CD14-positive monocyte (primary cell): Measurements from ENCODE around the gene TMEM82. TPM values are rescaled to one million over a fixed set of nuclear protein-coding genes. Genes with fewer than 3 reads are reported as not detected.

ENCODE experiments used
- DNase-seq, 3 donors: peaks; one replicate each; pipeline ENCODE4 v3.0.0-alpha.2; 2011 to 2022
- H2AFZ ChIP-seq: 2 replicates; pipeline ENCODE4 v1.6.0; 2012; ENCODE audit warnings: mild to moderate bottlenecking, low read depth, low read length, inconsistent platforms; ENCODE audit not compliant: insufficient read depth, poor library complexity, severe bottlenecking
- H3K27ac ChIP-seq, 2 donors: 1 replicate in 1 of 2; 2 replicates in 1 of 2; pipeline ENCODE4 v1.5.1; 2012 to 2013; ENCODE audit warnings: low read length in 2 of 2, control low read depth in 1 of 2, inconsistent platforms in 1 of 2, low read depth in 1 of 2, mild to moderate bottlenecking in 1 of 2
- H3K27me3 ChIP-seq, 2 donors: one replicate each; pipeline versions ENCODE4 v1.6.0 to v1.6.1; 2011 to 2013; ENCODE audit warnings: low read length in 2 of 2; ENCODE audit not compliant: control insufficient read depth in 2 of 2, insufficient read depth in 2 of 2
- H3K36me3 ChIP-seq, 2 donors: replicated peaks in 1 of 2; 1 replicate in 1 of 2; 2 replicates in 1 of 2; pipeline versions ENCODE4 v1.5.1 to v1.6.1; 2012 to 2013; ENCODE audit warnings: low read length in 2 of 2, control low read depth in 1 of 2, inconsistent platforms in 1 of 2, mild to moderate bottlenecking in 1 of 2; ENCODE audit not compliant: insufficient read depth in 2 of 2, control insufficient read depth in 1 of 2
- H3K4me1 ChIP-seq, 2 donors: 1 replicate in 1 of 2; 2 replicates in 1 of 2; pipeline versions ENCODE4 v1.5.1 to v1.6.1; 2012 to 2013; ENCODE audit warnings: low read length in 2 of 2, control low read depth in 1 of 2, inconsistent platforms in 1 of 2, mild to moderate bottlenecking in 1 of 2, moderate library complexity in 1 of 2; ENCODE audit not compliant: insufficient read depth in 2 of 2, control insufficient read depth in 1 of 2
- H3K4me2 ChIP-seq: replicated peaks from 2 replicates; pipeline ENCODE3; 2012; ENCODE audit warnings: low read length, moderate library complexity, mild to moderate bottlenecking; ENCODE audit not compliant: poor library complexity, severe bottlenecking; ENCODE audit errors: extremely low read depth
- H3K4me3 ChIP-seq, 3 experiments: fragments of 200-600 bp in 1 of 3; sonication (generic) in 1 of 3; replicated peaks in 1 of 3; 1 replicate in 2 of 3; 2 replicates in 1 of 3; pipeline ENCODE4 v1.5.1; 2011 to 2013; ENCODE audit warnings: low read length in 3 of 3, mild to moderate bottlenecking in 3 of 3, control low read depth in 2 of 3, low read depth in 2 of 3, inconsistent platforms in 1 of 3, moderate library complexity in 1 of 3
- H3K79me2 ChIP-seq: 2 replicates; pipeline ENCODE4 v1.6.0; 2012; ENCODE audit warnings: mild to moderate bottlenecking, control low read depth, inconsistent platforms, low read length, moderate library complexity; ENCODE audit not compliant: insufficient read depth
- H3K9ac ChIP-seq: 2 replicates; pipeline ENCODE4 v1.6.0; 2017; ENCODE audit warnings: low read length, mild to moderate bottlenecking; ENCODE audit not compliant: insufficient read depth, poor library complexity, severe bottlenecking
- H3K9me3 ChIP-seq, 2 donors: replicated peaks in 1 of 2; 1 replicate in 1 of 2; 2 replicates in 1 of 2; pipeline versions ENCODE4 v1.5.1 to v1.6.1; 2012 to 2013; ENCODE audit warnings: low read length in 2 of 2, control low read depth in 1 of 2; ENCODE audit not compliant: control insufficient read depth in 1 of 2, insufficient read depth in 1 of 2
- H4K20me1 ChIP-seq: 2 replicates; pipeline ENCODE4 v1.6.0; 2012; ENCODE audit warnings: mild to moderate bottlenecking, low read length, control low read depth, moderate library complexity; ENCODE audit not compliant: insufficient read depth
- H3K27ac Mint-ChIP-seq, 7 donors: one replicate each; pipeline ENCODE4 v1.8.0; 2020; ENCODE audit warnings: mild to moderate bottlenecking in 7 of 7, mixed read lengths in 7 of 7, moderate library complexity in 6 of 7, inconsistent platforms in 2 of 7
- H3K27me3 Mint-ChIP-seq, 3 donors: one replicate each; pipeline ENCODE4 v1.8.0; 2021 to 2022; ENCODE audit warnings: low read depth in 3 of 3, mild to moderate bottlenecking in 3 of 3, mixed read lengths in 3 of 3, moderate library complexity in 3 of 3, inconsistent platforms in 1 of 3
- H3K36me3 Mint-ChIP-seq, 2 donors: one replicate each; pipeline ENCODE4 v1.8.0; 2020; ENCODE audit warnings: mixed read lengths in 2 of 2, inconsistent platforms in 1 of 2, mild to moderate bottlenecking in 1 of 2
- H3K4me1 Mint-ChIP-seq: one replicate; pipeline ENCODE4 v1.8.0; 2020; ENCODE audit warnings: mild to moderate bottlenecking, mixed read lengths
- H3K4me3 Mint-ChIP-seq, 2 donors: one replicate each; pipeline ENCODE4 v1.8.0; 2020; ENCODE audit warnings: mild to moderate bottlenecking in 2 of 2, mixed read lengths in 2 of 2, moderate library complexity in 1 of 2
- H3K9me3 Mint-ChIP-seq, 7 donors: one replicate each; pipeline ENCODE4 v1.8.0; 2020 to 2022; ENCODE audit warnings: mixed read lengths in 7 of 7, mild to moderate bottlenecking in 6 of 7, moderate library complexity in 6 of 7, inconsistent platforms in 2 of 7
- CTCF ChIP-seq: fragments of 200-600 bp; IDR thresholded peaks from one replicate; pipeline ENCODE4 v1.8.0; 2022; ENCODE audit warnings: antibody characterized with exemption, mild to moderate bottlenecking
- WGBS: methylation state at CpG from one replicate; pipeline ENCODE4 v1.1.5; 2013; ENCODE audit warnings: missing lambda C conversion rate; ENCODE audit not compliant: insufficient coverage; 5-methylcytosine and 5-hydroxymethylcytosine counted together
- intact Hi-C, 2 donors: fragments of 100-400 bp; cut with micrococcal nuclease; formaldehyde crosslinking; loops; one replicate each; pipeline versions ENCODE4 v1.15.0 to v1.15.1; 2023
- polyA plus RNA-seq, 3 donors: library from polyadenylated mRNA; depleted of rRNA in 1 of 3; unstranded in 2 of 3; stranded (reverse) in 1 of 3; fragments of 300-500 nt in 2 of 3; fragments of >200 nt in 1 of 3; fragmentation: Illumina TruSeq in 2 of 3; gene quantifications; 1 replicate in 2 of 3; 2 replicates in 1 of 3; pipeline ENCODE4 v1.2.3, GENCODE V29; 2012 to 2021

TMEM82 gene
- polyA plus RNA-seq, 3 donors: not detected

GRCh38 chr1:15722411-15722810, 19.9 kb upstream of the TMEM82 start:
- Mint-ChIP-seq H3K27ac (peak overlapping the region in 1 of 7 donors; percentile 81), H3K36me3 (peaks cover 77 to 100% of the 10 kb centered on the region in 2 donors), H3K4me1 (no peaks in the 10 kb centered on the region), H3K4me3 (no peak overlapping the region), H3K27me3 (peaks cover 0 to 2% (median 0%) of the 10 kb centered on the region in 3 donors), H3K9me3 (no peaks in the 10 kb centered on the region)
- H3K79me2 ChIP-seq: no peaks in the 10 kb centered on the region
- DNase-seq: no peak
- H3K27ac ChIP-seq: no peak overlapping the region
- no peaks in the 10 kb centered on the region for H3K4me1 ChIP-seq
- H4K20me1 ChIP-seq: peaks cover 42% of the 10 kb centered on the region
- 100% methylated on average over 2 of the region's 4 CpGs for WGBS
- no peak overlapping the region for H2AFZ ChIP-seq
- H3K9me3 ChIP-seq: no peaks in the 10 kb centered on the region
- no peak overlapping the region for H3K4me2 ChIP-seq
- no peak for TF ChIP-seq CTCF
- H3K9ac ChIP-seq: no peak overlapping the region
- H3K36me3 ChIP-seq: peaks cover 89 to 96% of the 10 kb centered on the region in 2 donors
- intact Hi-C loops: no loop called here
- H3K4me3 ChIP-seq: no peak overlapping the region
- no peaks in the 10 kb centered on the region for H3K27me3 ChIP-seq

GRCh38 chr1:15722836-15723532, 19.3 kb upstream of the TMEM82 start:
- Histone ChIP-seq H4K20me1 (peaks cover 36% of the 10 kb centered on the region), H3K9ac (no peak overlapping the region), H3K4me1 (no peaks in the 10 kb centered on the region), H3K4me3 (no peak overlapping the region), H3K27ac (no peak overlapping the region), H3K4me2 (no peak overlapping the region), H3K27me3 (no peaks in the 10 kb centered on the region), H2AFZ (no peak overlapping the region), H3K36me3 (peaks cover 89 to 96% of the 10 kb centered on the region in 2 donors), H3K9me3 (no peaks in the 10 kb centered on the region), H3K79me2 (no peaks in the 10 kb centered on the region)
- no peak for TF ChIP-seq CTCF
- no peaks in the 10 kb centered on the region for H3K9me3 Mint-ChIP-seq
- 93% methylated on average over 4 of the region's 13 CpGs for WGBS
- no peak overlapping the region for H3K4me3 Mint-ChIP-seq
- H3K4me1 Mint-ChIP-seq: no peaks in the 10 kb centered on the region
- peaks cover 77 to 100% of the 10 kb centered on the region in 2 donors for H3K36me3 Mint-ChIP-seq
- peaks cover 0 to 2% (median 0%) of the 10 kb centered on the region in 3 donors for H3K27me3 Mint-ChIP-seq
- intact Hi-C loops: no loop called here
- H3K27ac Mint-ChIP-seq: peak overlapping the region in 3 of 7 donors; percentile 0 to 81 (median 71)
- no peak for DNase-seq
